ENCODE measurements around the gene MSL3. TPM values are rescaled to one million over a fixed set of nuclear protein-coding genes. Genes with fewer than 3 reads are reported as not detected.

MSL3 gene
- total and polyA plus RNA-seq, 2 of the 8 experiments (the other 6 are each of a cell fraction or from before 2014, with no cell fraction given): 10.6 to 12.3 TPM

- Histone ChIP-seq H3K79me1 (ENCODE audit: low read depth, low read length) (no peaks in the 10 kb centered on the region), H3K4ac (replicated peaks; ENCODE audit: insufficient read length, low read depth, low read length) (no peak overlapping the region), H2AFZ (ENCODE audit: low read length) (no peak overlapping the region), H2BK20ac (ENCODE audit: low read length) (no peak overlapping the region), H2BK12ac (ENCODE audit: low read depth, low read length) (no peak overlapping the region), H4K5ac (ENCODE audit: insufficient read length, low read depth, low read length) (no peak overlapping the region), H2BK15ac (ENCODE audit: low read length) (no peak overlapping the region), H4K91ac (replicated peaks; ENCODE audit: insufficient read length, low read length) (no peak overlapping the region), H3K18ac (ENCODE audit: extremely low read depth, low read length) (no peak overlapping the region), H3K56ac (replicated peaks; ENCODE audit: insufficient read length, low read depth, low read length) (no peak overlapping the region), H4K20me1 (replicated peaks in 1 of 2; ENCODE audit: control insufficient read depth in 1 of 2, insufficient read depth in 2 of 2, low read length in 2 of 2) (no peaks in the 10 kb centered on the region), H3K23me2 (ENCODE audit: low read depth, low read length) (no peaks in the 10 kb centered on the region), H3K14ac (ENCODE audit: insufficient read length) (no peak overlapping the region), H3K9me3 (ENCODE audit: insufficient read depth in 2 of 2, low read depth in 1 of 2, low read length in 1 of 2) (no peaks in the 10 kb centered on the region), H3K4me1 (replicated peaks in 1 of 4; ENCODE audit: control insufficient read depth in 3 of 4, insufficient read depth in 4 of 4, low read length in 3 of 4) (no peaks in the 10 kb centered on the region), H3K4me3 (ENCODE audit: extremely low read depth in 1 of 4, insufficient read depth in 2 of 4, low read depth in 3 of 4, low read length in 4 of 4) (no peak overlapping the region), H3K23ac (ENCODE audit: insufficient read length) (no peak overlapping the region), H2AK5ac (ENCODE audit: low read depth, low read length) (no peak overlapping the region), H3K27ac (ENCODE audit: low read depth, low read length) (no peak overlapping the region), H3K36me3 (ENCODE audit: control insufficient read depth in 2 of 4, insufficient read depth in 4 of 4, low read length in 3 of 4) (no peaks in the 10 kb centered on the region), H3K27me3 (replicated peaks in 1 of 4; ENCODE audit: control insufficient read depth in 3 of 4, extremely low read depth in 1 of 4, insufficient read depth in 3 of 4, low read length in 3 of 4) (no peaks in the 10 kb centered on the region), H4K8ac (ENCODE audit: extremely low read depth, insufficient read depth, low read length) (no peak overlapping the region), H2BK120ac (replicated peaks; ENCODE audit: low read depth, low read length) (no peak overlapping the region), H3K79me2 (ENCODE audit: control insufficient read depth in 1 of 2, insufficient read depth in 2 of 2, low read length in 2 of 2) (no peaks in the 10 kb centered on the region), H3K9ac (replicated peaks in 1 of 4; ENCODE audit: extremely low read depth in 1 of 4, low read depth in 3 of 4, low read length in 3 of 4) (no peak overlapping the region), H3K4me2 (ENCODE audit: insufficient read depth in 1 of 2, low read depth in 2 of 2, low read length in 2 of 2) (no peak overlapping the region), H2BK5ac (ENCODE audit: low read depth, low read length) (no peak overlapping the region)
- POLR2A ChIA-PET (ENCODE audit: partially characterized antibody): no interaction called here
- CTCF ChIA-PET (ENCODE audit: partially characterized antibody): no interaction called here
- FAIRE-seq (no peak), DNase-seq (ENCODE audit: low read depth in 1 of 2, low spot score in 2 of 2) (no peak)
- 92% methylated on average over 2 of the region's 2 CpGs; no CpG with 5 or more reads in 1 of the 2 experiments for WGBS, 2 experiments (ENCODE audit: extremely low coverage in 1 of 2, insufficient coverage in 1 of 2, insufficient read length in 1 of 2, insufficient replicate concordance in 2 of 2, low coverage in 1 of 2, low lambda C conversion rate in 2 of 2, missing lambda C conversion rate in 1 of 2)
- TF ChIP-seq SP1 (IDR thresholded peaks at IDR 0.05; ENCODE audit: low read depth, low read length): no peak
Observed at GRCh38 chrX:11739776-11740175, 18.3 kb upstream of the MSL3 start.

Measured in H1 (cell line).